H1 (cell line): Measurements from ENCODE around the gene DUS1L. TPM values are rescaled to one million over a fixed set of nuclear protein-coding genes. Genes with fewer than 3 reads are reported as not detected.

Experiments used
- BCL11A ChIP-seq, 2 experiments: IDR thresholded peaks; one replicate each; pipeline ENCODE4 v1.6.1; 2011; ENCODE audit warnings: low read depth in 2 of 2, low read length in 2 of 2, mild to moderate bottlenecking in 2 of 2
- KDM5A ChIP-seq: fragments of 200-600 bp; IDR thresholded peaks from 2 replicates; pipeline ENCODE4 v1.7.1; 2012; ENCODE audit warnings: mild to moderate bottlenecking, low read length, inconsistent platforms, mixed read lengths
- RNF2 ChIP-seq: fragments of 200-900, 300-1000 bp; sonication (generic); IDR thresholded peaks from 2 replicates; pipeline ENCODE4 v1.7.1; 2016; ENCODE audit warnings: borderline replicate concordance, low read depth, mild to moderate bottlenecking, antibody characterized with exemption, low read length; ENCODE audit not compliant: poor library complexity, severe bottlenecking; ENCODE audit errors: missing control alignments
- polyA plus RNA-seq, 7 experiments: library from polyadenylated mRNA; depleted of rRNA in 3 of 7; stranded (reverse) in 5 of 7; unstranded in 2 of 7; fragments of >200 nt in 5 of 7; fragments of 200-250 nt in 2 of 7; gene quantifications; 1 replicate in 5 of 7; 2 replicates in 1 of 7; 4 replicates in 1 of 7; pipeline versions ENCODE4 v1.2.1 to v1.2.3, GENCODE V29; 2011 to 2013; ENCODE audit warnings: missing spikeins in 2 of 7, mixed read lengths in 2 of 7
- total RNA-seq: library from RNA; stranded (reverse); fragmentation: NEBNext Ultra II Directional; extraction: Animal tissue kit (Norgen Biotek cat#: 25700); gene quantifications from 2 replicates; pipeline ENCODE4 v1.2.1, GENCODE V29; 2021
- TF ChIP-seq, protein P1 (sequence below), 3 experiments: IDR thresholded peaks; 1 replicate in 2 of 3; 2 replicates in 1 of 3; pipeline versions ENCODE4 v1.5.1 to v1.6.1; 2011; ENCODE audit warnings: low read length in 3 of 3, mild to moderate bottlenecking in 3 of 3, inconsistent platforms in 2 of 3, low read depth in 1 of 3, moderate library complexity in 1 of 3; ENCODE audit not compliant: insufficient read depth in 1 of 3; ENCODE audit errors: control extremely low read depth in 1 of 3

The DUS1L gene
- total and polyA plus RNA-seq, 2 of the 8 experiments (the other 6 are each of a cell fraction or from before 2014, with no cell fraction given) = 34.5 to 69.1 TPM

DNA sequence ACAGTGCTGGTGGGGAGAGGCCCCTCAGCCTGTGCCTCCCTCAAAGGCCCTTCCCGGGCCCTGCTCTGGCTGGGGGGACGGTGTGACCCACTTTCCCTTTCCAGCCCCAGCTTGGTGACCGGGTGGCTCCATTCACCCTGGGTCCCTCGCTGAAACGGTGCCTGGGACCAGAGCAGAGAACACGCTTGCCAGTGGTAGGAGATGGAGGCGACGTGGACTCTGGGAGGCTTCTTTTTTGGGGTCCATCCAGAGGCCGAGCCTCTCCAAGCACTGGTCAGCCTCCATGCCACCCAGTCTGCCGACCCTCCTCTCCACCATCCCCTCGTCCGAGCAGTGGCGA is 50.7 kb downstream of the DUS1L start (continued):
- TF ChIP-seq RNF2 = no peak
- TF ChIP-seq BCL11A (IDR thresholded peaks at IDR 0.05; ENCODE audit: low read depth in 2 of 2, low read length in 2 of 2) = no peak
- TF ChIP-seq, protein P1, sequence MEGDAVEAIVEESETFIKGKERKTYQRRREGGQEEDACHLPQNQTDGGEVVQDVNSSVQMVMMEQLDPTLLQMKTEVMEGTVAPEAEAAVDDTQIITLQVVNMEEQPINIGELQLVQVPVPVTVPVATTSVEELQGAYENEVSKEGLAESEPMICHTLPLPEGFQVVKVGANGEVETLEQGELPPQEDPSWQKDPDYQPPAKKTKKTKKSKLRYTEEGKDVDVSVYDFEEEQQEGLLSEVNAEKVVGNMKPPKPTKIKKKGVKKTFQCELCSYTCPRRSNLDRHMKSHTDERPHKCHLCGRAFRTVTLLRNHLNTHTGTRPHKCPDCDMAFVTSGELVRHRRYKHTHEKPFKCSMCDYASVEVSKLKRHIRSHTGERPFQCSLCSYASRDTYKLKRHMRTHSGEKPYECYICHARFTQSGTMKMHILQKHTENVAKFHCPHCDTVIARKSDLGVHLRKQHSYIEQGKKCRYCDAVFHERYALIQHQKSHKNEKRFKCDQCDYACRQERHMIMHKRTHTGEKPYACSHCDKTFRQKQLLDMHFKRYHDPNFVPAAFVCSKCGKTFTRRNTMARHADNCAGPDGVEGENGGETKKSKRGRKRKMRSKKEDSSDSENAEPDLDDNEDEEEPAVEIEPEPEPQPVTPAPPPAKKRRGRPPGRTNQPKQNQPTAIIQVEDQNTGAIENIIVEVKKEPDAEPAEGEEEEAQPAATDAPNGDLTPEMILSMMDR (IDR thresholded peaks at IDR 0.05; ENCODE audit: control extremely low read depth in 1 of 3, insufficient read depth in 1 of 3, low read depth in 1 of 3, low read length in 3 of 3) = no peak
- TF ChIP-seq KDM5A = no peak
